Stimulated activated CD4-positive, alpha-beta T cell treated with anti-CD3 and anti-CD28 coated beads, Interleukin-15, amount 100 ng/mL, for 24 hours (primary cell): ENCODE results near the gene ECE1.
"Not testable (repeated sequence)": the region's sequence is repeated elsewhere in the genome, so short reads cannot be mapped to it uniquely, and the experiment has no call there.

Experiments used
- DNase-seq: peaks from one replicate; pipeline ENCODE4 v3.0.0-alpha.2; 2020

The ECE1 gene

DNA sequence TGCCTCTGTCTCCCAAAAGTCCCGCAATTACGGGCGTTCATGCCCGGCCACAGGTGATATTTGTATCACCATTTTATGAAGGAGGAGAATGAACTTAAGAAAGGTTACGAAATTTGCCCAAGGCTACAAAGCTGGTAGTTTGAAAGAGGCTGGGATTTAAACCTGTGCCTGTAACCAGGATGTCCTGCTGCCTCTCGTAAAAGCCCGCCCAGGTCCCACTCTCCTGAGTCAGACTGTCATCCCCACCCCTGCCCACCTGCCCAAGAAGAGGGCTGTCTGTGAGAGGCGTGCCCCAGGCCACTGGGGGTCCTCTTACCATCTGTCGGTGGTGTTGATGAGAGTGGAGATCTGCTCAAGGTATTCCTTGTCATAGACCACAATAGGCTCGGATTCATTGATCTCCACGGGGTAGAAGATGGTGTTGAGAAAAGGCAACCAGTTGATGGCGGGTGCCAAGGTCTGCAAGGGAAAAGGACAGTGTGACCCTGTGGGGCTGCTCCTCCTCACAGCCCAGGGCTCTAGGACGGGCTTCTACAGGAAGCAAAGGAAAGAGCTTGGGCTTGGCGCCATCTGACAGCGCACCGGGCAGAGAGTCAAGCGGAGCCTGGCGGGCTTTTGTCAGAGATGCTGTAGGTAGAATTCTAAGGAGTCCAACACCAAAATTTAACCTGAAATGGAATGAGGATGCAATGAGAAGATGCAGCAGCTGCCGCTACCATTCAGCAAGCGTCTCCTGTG, 43.2 kb downstream of the ECE1 start:
- DNase-seq, result no peak

- no peak for DNase-seq
These were observed 44.5 kb downstream of the ECE1 start for GRCh38 chr1:21245688-21246229.

GRCh38 chr1:21244986-21245687, 45.1 kb downstream of the ECE1 start:
- DNase-seq, result no peak

- no peak for DNase-seq
These were observed 46.1 kb downstream of the ECE1 start for GRCh38 chr1:21244154-21244553.

GRCh38 chr1:21242846-21243245, 47.4 kb downstream of the ECE1 start:
- no peak for DNase-seq

GRCh38 chr1:21241771-21242581, 48.3 kb downstream of the ECE1 start:
- DNase-seq, result no peak

DNA sequence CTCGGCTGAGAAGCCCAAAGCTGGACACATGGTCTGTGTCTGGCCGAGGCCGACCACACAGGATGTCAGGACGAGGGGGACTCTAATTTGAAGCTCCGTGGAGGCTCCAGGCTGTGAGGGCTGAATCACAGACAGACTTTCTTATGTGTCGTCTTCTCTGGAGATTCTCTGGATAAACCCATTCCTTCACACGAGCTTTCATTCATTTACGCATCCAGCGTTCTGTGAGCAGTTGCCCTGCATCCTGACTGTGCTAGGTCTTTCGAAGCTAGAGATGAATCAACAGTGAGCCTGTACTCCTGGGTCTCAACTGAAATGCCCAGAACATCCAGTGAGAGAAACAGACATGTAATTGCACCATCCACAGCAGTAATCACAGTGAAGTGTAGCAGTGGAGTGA, 49.6 kb downstream of the ECE1 start:
- DNase-seq, result no peak

GRCh38 chr1:21239221-21239620, 51.0 kb downstream of the ECE1 start:
- no peak for DNase-seq

DNA sequence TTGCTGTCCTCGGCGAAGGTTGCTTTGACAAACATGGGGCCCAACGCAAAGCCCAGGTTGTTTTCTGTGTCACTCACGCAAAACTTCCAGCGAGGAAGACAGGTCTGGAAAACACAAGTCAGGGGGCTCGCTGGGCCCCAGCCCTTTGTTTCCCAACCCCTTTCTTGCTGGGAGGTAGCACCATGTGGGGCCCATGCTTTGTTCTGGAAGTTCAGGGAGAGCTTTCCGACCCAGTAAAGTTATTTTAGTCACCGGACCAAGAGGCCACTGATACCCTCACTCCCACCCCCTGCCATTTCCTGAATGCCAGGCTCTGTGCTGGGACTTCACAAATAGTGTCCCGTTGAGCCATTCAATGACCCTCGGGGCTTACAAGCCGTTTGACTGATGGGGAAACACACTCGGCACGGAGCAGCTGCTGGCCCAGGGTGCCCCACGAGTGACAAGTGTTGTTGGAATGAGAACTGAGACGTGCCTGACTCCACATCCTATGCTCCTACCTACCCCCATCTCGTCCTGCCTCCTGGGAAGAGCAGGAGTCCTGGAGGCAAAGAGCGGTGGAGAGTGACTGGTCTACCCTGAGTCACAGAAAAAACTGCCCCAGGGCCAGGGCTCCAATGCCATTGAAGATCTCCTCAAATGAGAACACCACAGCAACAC, 52.0 kb downstream of the ECE1 start:
- DNase-seq, result no peak

DNA sequence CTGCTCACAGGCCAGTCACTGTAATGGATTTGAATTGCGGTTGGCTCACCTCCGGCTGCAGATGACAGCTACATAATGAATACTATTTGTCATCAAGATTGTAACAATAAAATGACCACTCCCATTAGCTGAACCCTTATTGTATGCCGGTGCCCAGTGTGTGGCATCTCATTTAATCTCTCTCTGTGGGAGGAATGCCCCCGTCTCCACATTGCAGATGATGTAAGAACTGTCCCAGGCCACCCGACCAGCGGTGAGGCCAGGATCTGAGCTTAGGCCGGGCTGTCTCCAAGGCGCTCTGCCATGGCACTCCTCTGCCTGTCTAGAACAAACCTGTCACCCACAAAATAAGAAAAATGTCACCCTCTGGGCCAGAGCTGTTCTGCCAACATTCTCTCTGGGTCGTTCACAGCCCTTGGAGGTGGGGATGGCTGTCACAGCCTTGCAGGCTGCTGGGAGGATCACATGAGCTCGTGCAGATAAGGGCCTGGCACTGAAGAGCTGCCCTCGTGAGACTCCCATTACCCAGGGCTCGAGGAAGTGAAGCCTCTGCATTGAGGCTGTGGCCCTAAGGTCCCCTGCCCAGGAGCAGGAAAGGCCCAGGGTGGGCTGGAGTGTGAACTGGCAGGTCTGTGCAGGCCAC, 52.7 kb downstream of the ECE1 start:
- DNase-seq, result no peak

GRCh38 chr1:21236178-21236577, 54.1 kb downstream of the ECE1 start:
- no peak for DNase-seq

- DNase-seq, result no peak
These were observed 55.5 kb downstream of the ECE1 start for GRCh38 chr1:21234779-21235178.

DNA sequence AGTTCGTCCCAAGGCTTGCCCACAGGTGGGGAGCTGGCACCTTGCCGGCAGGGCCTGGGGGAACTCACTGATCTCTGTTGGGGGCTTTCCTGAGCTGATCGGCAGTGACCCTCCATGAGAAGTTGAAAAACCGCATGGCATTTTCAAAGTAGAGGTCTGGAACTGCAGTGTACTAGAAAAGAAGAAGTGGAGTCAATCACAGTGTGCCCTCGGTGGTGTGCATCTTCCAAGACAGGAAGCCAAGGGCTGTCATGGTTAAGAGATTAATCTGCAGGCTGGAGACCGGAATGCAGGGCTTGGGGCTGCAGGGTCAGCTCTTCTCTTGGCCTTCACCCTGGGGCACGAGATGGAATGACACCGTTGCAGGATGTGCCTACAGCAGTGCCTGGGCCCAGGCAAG, 56.8 kb downstream of the ECE1 start:
- DNase-seq, result no peak

DNA sequence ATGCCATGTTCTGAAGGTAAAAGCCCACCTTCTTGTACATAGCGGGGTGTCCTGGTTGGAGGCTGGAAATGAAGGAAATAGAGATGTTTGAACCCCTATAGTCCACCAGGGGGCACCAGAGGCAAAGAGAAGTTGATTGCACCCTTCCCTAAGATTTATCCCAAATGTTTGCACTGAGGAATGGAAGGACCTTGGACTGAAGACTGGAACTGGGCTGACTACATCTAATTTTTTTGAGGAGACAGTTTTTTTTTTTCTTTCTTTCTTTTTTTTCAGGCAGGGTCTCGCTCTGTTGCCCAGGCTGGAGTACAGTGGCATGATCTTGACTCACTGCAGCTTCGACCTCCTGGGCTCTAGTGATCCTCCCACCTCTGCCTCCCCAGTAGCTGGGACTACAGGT, 58.2 kb downstream of the ECE1 start:
- peak; percentile 35 for DNase-seq

DNA sequence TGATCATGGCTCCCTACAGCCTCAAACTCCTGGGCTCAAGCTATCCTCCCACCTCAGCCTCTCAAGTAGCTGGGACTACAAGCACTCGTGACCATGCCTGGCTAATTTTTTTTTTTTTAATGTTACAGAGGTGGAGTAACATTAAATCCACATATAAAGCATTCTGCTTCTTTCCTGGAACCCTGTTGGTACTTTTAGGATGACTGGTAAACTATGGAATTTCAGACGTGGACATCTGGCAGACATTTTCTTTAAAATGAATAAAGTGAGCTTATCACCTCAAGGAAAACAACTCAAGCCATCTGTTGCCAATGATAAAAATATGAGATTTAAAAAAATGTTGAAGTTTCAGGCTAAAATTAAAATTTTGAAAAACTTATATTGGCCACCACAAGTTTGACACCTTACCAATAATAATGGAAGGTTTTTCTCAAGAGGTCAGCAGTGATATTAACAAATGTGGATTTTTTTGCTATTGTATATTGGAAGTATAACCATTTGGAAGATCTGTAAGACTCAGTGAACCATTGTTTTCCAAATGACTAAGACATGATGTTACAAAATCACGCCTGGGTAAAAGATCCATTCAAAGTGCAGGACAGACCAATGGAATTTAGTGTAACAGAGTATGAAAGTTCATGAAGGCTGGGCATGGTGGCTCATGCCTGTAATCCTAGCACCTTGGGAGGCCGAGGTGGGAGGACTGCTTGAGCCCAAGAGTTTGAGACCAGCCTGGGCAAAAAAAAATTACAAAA, 60.8 kb downstream of the ECE1 start:
- DNase-seq, result no peak

GRCh38 chr1:21228224-21228623, 62.0 kb downstream of the ECE1 start:
- not testable (repeated sequence) for DNase-seq

- no peak for DNase-seq
These were observed 65.2 kb downstream of the ECE1 start for GRCh38 chr1:21225065-21225464.

- DNase-seq, result no peak
These were observed 69.4 kb downstream of the ECE1 start for GRCh38 chr1:21220815-21221214.

GRCh38 chr1:21219674-21220073, 70.6 kb downstream of the ECE1 start:
- no peak for DNase-seq

- peak; percentile 64 for DNase-seq
These were observed 72.3 kb downstream of the ECE1 start for GRCh38 chr1:21217812-21218596.
